Brain pericyte (primary cell): Measurements from ENCODE around the gene H6PD.

ENCODE experiments used
- DNase-seq: peaks from one replicate; pipeline ENCODE4 v3.0.0-alpha.2; 2012; ENCODE audit warnings: low read depth, low spot score

The H6PD gene

DNA sequence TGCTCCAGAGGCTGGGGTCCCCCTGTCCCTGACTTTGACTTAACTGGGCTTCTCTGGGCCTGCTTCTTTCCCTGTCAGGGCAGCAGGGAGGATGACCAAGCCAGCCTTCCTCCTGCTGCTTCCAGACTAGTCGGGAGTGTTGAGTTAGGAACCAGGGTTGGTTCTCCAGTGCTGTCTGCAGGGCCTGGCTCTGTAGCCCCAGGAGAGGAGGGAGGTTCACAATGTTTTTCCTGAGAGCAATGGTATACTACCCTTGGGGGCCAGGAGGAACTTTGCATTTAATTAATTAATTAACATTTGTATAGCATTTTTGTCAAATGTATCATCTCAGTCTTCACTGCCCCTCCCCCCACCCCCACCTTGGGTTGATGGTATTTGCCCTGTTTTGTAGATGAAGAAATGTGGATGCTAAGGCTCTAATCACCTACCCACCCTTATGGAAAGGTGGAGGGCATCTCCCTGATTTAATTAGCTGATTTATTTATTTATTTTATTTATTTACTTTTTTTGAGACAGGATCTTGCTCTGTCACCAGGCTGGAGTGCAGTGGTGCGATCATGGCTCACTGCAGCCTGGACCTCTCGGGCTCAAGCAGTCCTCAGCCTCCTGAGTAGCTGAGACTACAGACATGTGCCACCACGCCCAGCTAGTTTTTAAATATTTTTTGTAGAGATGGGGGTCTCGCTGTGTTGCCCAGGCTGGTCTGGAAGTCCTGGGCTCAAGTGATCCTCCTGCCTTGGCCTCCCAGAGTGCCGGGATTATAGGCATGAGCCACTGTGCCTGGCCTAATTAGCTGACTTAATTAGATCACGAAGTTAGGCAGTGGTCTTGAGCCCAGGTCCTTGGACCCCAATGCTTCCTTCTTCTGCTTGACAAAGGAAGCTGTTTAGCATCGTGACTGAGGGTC is 6.6 kb downstream of the H6PD start:
- no peak for DNase-seq

DNA sequence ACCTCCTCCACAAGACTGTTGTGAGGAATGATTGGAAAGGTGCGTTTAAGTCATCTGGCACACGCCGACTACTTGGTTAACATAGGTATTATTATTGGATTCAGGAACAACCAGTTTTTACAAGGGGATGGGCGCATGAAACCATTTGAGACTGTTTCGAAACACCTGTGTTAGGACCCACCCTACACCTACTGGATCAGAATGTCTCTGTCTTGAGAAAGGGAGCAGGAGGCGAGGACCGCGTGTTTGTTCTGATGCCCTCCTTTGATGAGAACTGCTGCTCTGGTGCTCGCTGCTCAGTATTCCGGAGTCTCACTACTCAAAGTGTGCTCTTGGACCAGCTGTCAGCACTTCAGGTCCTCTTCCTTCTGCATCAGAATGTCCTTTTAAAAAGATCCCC is 7.3 kb downstream of the H6PD start:
- DNase-seq = no peak

DNA sequence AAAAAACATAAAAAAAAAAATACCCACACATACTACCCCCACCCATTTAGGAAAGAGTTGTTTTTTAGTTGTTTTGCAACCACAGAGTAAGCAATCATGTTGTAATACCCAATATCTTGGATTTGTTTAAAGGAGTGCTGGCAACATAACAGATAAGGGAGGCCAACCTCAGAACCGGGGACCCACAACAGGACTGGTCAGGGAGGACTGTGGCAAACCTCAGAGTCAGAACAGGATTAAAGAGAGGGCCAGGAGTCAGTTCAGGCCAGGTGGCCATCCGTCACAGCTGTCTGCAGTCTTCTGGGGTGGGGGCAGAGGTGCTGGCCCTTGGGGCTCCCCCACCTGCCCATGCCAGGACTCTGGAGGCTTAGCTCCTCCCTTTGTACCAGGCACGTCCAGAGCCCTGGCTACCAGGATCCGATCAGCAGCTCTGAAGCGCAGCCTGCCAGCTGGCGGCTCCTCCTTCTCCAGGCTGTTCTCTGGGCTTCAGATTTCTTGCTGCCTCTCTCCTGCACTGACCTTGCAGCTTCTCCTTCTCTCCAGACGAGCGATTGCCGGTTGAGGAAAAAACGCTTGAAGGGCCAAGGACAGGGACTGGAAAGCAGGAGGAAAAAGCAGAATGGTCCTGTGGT is 7.9 kb downstream of the H6PD start:
- DNase-seq = no peak

DNA sequence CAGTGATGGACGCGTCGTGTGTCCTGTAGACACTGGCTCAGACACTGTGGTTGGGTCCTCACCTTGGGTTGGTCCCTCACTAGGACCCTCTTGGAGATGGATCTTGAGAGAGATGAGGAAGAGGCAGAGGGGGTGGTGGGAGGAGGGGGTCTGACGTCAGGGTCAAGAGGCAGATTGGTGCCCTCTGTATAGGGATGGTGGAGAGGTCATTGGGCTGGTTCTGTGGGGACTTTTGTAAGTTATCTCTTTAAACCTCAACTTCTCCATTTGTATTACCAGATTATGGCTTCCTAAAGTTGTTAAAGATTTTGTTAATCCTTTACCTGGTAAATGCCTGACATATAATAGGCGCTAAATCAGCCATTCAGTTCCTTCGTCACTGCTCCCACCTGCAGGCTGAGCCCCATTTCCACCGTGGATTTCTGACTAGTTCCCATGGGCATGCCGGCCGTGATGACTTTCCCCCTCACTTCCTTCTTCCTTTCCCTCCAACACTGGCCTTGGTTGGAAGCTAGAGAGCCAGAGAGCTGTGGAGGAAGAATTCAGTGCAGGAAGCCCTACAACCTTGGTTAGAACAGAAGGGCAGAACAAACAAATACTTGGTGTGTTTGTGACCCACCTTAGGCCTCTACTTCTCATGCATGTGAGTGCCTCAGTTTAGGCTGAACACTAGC is 8.6 kb downstream of the H6PD start:
- no peak for DNase-seq

DNA sequence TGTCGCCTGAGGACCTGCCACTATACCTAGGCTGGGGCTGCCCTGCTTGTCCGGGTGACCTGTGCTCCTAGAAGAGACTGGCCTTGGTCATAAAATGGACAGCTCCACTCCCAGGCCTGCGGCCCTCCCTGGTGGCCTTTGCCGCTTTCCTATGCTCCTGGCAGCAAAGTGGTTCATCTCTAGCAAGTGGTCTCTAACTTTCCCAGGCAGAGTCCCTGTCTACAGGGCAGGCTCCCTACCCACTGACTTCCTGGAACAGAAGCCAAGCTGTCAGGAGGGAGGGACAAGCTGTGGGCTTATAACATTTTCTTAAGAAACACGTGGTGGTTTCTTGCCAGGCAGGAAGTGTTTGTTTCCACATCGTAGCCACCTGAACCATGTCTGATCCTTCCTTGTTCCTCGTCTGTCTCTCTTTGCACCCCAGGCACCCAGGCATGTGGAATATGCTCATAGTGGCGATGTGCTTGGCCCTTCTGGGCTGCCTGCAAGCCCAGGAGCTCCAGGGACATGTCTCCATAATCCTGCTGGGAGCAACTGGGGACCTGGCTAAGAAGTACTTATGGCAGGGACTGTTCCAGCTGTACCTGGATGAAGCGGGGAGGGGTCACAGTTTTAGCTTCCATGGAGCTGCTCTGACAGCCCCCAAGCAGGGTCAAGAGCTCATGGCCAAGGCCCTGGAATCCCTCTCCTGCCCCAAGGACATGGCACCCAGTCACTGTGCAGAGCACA is 10.1 kb downstream of the H6PD start:
- DNase-seq = no peak

DNA sequence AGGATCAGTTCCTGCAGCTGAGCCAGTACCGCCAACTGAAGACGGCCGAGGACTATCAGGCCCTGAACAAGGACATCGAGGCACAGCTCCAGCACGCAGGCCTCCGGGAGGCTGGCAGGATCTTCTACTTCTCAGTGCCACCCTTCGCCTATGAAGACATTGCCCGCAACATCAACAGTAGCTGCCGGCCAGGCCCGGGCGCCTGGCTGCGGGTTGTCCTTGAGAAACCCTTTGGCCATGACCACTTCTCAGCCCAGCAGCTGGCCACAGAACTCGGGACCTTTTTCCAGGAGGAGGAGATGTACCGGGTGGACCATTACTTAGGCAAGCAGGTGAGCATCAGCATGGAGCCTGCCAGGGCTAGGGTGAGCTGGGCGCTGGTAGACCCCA is 10.7 kb downstream of the H6PD start:
- DNase-seq = no peak

DNA sequence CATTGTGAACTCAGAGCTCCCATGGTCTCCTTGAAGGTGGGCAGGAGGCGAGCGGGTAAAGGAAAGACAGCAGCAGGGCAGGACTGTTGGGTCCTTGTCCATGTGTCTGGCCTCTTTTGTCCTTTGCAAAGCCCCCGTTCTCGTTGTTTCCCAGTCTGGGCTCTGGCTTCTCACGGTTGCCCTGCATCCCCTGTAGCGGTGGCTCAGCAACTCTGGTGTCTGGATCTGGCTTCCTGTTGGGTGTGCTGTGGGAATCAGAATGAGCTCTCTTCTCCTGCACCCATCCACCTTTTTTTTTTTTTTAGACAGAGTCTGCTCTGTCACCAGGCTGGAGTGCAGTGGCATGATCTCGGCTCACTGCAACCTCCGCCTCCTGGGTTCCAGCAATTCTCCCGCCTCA is 11.1 kb downstream of the H6PD start:
- no peak for DNase-seq

DNA sequence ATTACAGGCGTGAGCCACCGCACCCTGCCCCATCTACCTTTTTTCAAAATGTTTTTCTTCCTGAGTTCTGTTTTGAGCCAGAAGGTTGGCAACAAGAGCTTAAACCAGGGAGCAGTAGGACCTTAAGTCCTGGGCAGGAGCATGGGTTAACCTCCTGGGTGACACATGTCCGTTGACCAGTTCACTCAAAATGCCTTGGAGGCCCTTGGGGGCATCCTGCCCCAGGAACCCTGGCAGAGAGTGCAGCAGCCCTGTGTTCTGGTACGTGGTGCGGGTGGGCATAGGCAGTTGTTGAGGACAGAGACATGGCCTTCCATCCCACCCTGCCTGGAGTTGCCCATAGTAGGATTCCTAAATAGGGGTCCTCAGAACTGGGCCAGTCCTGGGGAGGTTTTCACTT is 11.6 kb downstream of the H6PD start:
- DNase-seq = no peak

DNA sequence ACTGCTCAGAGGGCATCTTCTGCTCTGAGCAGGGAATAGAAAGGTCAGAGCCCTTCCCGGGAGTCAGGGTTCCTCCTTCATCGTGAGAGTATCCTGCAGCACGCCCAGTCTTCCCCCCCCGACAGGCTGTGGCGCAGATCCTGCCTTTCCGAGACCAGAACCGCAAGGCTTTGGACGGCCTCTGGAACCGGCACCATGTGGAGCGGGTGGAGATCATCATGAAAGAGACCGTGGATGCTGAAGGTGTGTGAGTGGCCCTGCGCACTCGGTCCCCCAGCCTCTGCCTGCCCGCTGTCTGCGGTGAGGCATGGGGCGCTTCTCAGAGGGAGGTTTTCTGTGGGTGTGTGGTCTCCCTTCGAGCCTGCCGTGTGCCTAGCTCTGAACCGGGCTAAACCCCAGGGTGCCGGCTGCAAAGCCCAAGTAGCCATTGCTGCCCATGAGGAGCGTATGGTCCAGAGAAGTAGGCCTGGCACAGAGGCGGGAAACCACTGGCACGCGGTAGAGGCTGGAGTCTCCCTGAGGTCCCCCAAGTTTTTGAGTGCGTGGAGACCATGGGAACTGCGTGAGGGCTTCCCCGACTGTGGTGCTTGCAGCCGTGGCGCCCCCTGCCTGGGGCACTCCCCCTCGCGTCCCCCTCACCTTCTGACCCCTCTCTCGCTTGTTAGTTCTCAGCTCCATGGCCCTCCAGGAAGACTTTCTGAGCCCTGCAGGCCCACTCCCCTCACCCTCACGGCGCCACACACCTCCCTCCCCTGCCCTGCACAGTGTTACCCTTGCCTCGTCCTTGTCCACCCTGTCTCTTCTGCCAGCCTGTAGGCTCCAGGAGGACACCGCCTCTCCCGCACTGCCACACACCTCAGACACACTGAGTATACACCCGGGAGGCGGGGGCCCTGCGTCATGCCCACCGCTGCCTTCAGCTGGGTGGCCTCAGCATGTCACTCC is 12.5 kb downstream of the H6PD start:
- no peak for DNase-seq

DNA sequence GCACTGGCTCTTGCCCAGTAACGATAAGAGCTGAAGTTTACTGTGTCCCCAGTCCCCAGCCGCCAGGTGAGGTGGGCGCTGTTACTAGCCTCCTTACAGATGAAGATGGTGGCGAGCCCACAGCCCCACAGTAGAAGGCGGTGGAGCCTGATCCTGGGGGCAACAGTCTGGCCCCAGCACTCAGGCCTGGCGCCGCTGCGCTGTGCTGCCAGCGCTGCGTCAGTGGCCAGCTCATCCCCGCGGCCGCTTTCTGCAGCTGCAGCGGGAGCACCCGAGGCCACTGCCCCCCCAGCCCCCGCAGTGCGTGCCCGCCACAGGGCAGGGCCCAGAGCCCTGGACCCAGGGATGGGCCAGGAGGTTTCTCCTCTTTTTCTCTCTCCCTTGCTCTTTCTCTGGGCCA is 13.3 kb downstream of the H6PD start:
- no peak for DNase-seq

DNA sequence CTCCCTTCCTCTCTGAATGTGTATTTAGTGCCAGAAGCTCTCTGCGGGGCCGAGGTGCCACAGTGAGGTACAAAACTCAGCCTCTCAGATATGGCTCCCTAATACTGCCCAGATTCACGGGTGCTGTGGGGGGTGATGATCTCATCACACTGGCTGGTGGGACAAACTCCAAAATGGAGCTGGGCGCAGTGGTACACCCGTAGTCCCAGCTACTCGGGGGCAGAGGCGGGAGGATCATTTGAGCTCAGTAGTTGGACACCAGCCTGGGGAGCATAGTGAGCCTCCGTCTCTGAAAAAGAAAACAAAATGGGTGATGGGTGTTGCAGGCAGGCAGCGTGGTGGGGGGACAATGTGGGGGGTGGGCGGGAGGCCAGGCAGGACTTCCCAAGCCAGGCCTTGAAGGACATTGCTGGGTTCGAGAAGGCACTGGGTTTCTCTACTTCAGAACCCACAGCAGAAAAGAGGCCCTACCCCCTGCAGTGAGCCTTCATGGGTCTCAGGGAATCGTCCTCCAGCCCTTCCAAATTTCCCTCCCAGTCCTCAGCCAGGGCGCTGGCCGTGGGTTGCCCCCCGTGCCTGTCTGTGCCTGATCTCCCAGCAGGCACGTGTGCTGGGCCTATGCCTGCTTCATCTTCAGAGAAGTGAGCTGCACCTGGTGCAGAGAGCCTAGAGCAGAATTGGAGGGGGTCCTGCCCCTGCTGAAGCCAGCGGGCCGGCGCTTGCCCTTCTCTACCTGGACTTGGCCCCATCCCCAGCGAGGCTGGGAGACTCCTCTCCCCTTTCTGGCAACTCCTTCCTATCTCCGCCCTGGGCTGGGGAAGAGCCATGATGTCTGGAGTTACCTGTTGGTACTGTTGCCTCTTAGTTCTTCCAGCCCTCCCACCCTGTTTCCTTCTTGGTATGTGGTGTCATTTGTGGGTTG is 14.0 kb downstream of the H6PD start:
- DNase-seq = no peak

DNA sequence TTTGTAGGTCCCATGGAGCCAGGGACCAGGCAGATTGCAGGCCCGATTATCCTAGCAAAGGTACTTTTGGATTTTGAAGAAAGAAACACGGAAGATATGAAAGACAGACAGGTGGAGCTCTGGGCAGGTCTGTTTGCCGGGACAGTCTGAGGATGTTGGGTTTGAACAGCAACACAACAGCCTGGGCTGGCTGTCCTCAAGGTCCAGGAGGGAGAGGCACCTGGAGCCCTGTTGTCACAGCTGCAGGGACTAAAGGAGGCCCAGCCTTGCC is 14.6 kb downstream of the H6PD start:
- no peak for DNase-seq

DNA sequence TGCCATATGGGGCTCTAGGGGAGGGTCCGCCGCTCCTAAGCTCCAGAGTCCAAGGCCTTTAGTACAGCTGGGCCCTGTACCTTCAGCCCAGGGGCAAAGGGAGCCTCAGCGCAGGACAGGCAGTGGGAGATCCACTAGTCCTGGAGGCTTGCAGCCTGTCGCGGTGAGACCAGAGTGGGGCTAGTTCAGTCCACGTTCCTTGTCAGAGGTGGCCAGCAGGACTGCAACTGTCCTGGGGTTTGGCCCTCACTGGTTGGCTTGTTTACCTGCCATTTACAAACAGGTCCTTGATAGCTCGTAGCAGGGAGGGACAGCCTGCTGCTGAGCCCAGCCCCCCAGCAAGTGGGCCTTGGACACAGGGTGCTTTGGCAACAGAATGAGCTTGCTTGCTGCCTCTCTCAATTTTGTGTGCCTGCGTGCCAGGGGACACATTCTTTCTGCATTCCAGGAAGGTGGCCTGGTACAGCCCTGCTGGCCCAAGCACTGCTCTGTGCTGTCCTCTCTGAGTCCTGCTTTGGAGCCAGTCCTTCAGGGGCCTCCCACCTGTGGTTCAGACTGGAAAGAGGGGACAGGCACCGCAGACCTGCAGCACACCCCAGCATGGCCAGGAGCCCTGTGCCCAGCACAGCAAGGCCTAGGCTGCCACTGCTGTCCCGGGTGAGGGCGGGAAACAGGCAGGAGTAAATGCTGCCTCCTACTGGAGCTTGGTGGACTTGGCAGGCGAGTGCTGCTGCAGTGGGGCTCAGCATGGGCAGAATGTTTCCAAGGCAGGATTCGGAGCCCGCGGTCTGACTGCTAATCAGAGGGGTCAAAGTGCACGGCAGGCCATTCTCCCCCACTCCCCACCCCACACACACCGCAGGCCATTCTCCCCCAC is 15.2 kb downstream of the H6PD start:
- no peak for DNase-seq

DNA sequence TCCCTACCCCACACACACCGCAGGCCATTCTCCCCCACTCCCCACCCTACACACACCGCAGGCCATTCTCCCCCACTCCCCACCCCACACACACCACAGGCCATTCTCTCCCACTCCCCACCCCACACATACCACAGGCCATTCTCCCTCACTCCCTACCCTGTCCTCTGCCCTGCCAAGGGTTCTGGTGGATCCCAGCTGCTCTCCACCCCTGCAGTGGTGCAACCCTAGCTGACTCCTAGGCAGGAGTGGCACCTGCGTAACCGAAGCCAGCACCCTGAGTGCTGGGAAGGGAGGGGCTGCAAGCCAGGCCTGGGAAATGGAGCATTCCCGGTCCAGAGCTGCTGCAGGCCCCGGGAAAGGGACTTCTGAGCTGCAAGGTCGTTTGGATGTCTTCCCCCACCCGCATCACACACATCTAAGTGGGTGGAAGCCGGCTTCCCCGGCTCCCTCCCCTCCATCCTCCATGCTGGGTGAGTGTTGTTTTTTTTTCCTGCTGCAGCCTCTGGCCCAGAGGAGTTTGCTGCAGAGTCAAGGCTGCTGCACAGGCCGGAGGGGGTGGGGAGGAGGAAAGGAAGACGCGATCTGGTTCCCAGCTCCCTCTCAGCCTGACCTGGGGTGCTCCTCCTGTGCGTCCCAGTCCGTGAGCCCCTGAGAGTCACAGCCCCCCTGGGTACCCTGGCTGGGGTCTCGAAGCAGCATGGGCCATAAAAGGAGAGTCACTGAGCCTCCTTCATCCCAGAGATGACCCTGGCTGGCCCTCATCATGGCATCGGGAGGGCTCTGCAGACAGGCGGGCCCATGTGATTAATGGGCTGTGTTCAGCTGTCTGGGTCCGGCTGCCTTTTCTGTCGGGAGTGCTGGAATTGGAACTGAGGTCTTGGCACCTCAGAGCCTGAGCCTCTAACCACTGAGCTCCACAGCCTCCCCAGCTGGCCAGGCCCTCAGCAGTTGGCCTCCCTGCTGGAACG is 16.1 kb downstream of the H6PD start:
- no peak for DNase-seq

DNA sequence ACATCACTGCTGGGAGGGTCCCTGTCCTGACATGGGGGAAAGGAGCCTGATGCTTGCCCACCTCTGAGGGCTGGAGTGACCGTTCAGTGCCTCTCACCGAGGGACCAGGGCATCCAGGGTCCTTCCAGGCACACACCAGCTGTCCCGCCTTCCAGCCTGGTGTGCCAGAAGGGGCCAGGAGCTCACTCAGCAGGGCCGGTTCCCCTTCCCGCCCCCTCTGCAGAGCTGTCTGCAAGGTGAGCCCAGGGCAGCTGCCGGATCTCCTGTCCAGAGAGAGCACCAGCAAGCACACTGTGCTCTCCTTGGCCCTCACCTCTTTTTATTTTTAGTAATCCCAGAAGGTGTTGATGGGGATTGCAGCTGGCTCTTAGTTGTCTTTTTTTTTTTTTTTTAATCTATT is 16.9 kb downstream of the H6PD start:
- DNase-seq = no peak

DNA sequence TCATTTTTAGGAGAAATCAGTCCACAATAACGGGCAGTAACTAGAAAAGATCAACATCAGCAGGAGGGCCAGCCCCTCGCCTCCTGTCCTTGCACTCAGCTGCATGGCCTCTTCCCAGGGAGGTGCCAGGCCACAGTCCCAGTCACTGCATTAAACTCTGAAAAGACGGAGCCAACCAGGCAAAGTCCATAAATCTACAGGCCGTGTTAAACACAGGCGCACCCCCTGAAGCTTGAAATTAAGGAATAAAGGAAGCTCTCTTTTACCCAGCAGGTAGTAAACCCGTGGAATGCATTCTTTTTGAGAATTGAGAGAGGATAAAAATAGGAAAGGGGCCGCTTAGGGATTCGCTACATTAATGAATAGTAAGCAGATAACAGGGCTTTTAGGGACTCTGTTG is 18.4 kb downstream of the H6PD start:
- DNase-seq = no peak

DNA sequence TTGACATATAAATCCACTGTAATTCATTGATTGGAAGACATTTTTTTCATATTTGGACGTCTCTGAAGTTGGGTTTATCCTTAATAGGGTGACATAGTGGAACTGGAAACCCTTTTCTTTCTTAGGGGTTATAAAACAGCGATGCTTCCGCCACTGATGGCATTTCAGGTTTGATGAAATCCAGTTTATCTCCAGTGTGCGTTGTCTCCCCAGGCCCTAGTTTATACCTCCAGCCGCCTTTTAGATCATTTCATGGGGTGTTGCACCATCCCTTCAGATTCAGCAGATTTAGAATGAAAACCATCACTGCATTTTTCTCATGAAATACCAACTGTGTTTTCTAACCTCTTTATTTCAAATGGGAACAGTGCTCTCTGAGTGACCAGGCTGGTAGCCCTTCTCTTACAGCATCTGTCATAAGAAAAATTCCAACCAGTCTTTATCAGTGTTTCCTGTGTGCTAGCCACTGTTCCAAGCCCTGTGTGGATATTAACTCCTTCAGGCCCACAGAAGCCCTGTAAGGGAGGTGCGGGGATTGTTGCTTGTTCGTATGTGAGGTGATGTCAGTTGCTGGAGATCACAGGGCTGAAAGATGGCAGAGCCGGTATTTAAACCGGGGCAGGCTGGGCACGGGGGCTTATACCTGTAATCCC is 19.0 kb downstream of the H6PD start:
- DNase-seq = no peak
